Prostate gland (tissue), 2 donors: ENCODE measurements around the gene ANKRD44. TPM values are rescaled to one million over a fixed set of nuclear protein-coding genes. Genes with fewer than 3 reads are reported as not detected.

Experiments used
- DNase-seq: peaks from one replicate; pipeline ENCODE4 v3.0.0-alpha.2; 2019; ENCODE audit warnings: low spot score
- H3K27ac ChIP-seq, 2 donors: fragments of 200-600 bp; sonication (generic); 2 replicates each; pipeline ENCODE4 v1.5.1; 2017 to 2019
- H3K27me3 ChIP-seq: fragments of 200-600 bp; sonication (generic); replicated peaks from 2 replicates; pipeline ENCODE4 v1.5.1; 2019; ENCODE audit not compliant: insufficient read depth
- H3K36me3 ChIP-seq, 2 donors: fragments of 200-600 bp; sonication (generic); 1 replicate in 1 of 2; 2 replicates in 1 of 2; pipeline versions ENCODE4 v1.5.1 to v1.8.1; 2017 to 2019
- H3K4me1 ChIP-seq: fragments of 200-600 bp; sonication (generic); replicated peaks from 2 replicates; pipeline ENCODE4 v1.5.1; 2019
- H3K4me3 ChIP-seq, 2 donors: fragments of 200-600 bp; sonication (generic); 2 replicates each; pipeline ENCODE4 v1.5.1; 2017 to 2019
- H3K9me3 ChIP-seq: fragments of 200-600 bp; sonication (generic); 2 replicates; pipeline ENCODE4 v1.5.1; 2017
- POLR2A ChIP-seq: fragments of 450-650 bp; IDR thresholded peaks from one replicate; pipeline ENCODE4 v1.6.1; 2016; ENCODE audit warnings: antibody characterized with exemption, mild to moderate bottlenecking
- POLR2AphosphoS5 ChIP-seq: sonication (generic); formaldehyde crosslinking; IDR thresholded peaks from one replicate; pipeline ENCODE4 v1.6.1; 2017; ENCODE audit warnings: antibody characterized with exemption
- WGBS: methylation state at CpG from one replicate; pipeline ENCODE4 v1.1.5; 2018; 5-methylcytosine and 5-hydroxymethylcytosine counted together
- intact Hi-C: fragments of 100-400 bp; cut with DNase I; formaldehyde crosslinking; loops from one replicate; pipeline ENCODE4 v1.14.2; 2022
- total RNA-seq, 2 donors: library from RNA; depleted of rRNA; stranded (reverse); fragments of >200 nt; gene quantifications; one replicate each; pipeline ENCODE4 v1.1.0, GENCODE V29; 2016
- TF ChIP-seq, protein P1 (sequence below), 4 experiments: fragments of 200-600 bp in 2 of 4; fragments of 450-650 bp in 2 of 4; sonication (generic) in 2 of 4; IDR thresholded peaks; 1 replicate in 3 of 4; 2 replicates in 1 of 4; pipeline ENCODE4 v1.5.1; 2016 to 2019; ENCODE audit warnings: antibody characterized with exemption in 4 of 4, mild to moderate bottlenecking in 2 of 4, moderate library complexity in 2 of 4

The ANKRD44 gene
- total RNA-seq, 2 donors from 2014 or later: 6.0 to 11.2 TPM

DNA sequence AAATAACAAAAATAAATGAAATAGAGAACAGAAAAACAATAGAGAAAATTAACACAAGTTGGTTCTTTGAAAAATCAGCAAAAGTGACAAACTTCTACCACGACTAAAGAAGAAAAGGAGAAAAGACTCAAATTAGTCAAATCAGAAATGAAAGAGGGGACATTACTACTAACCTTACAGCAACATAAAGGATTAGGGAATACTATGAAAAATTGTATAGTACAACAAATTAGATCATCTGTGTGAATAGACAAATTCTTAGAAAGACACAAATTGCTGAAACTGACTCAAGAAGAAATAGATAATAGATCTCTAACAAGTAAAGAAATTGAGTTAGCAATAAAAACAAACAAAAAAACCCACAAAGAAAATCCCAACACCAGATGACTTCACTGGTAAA lies 335.6 kb downstream of the ANKRD44 start:
- no peak for DNase-seq
- TF ChIP-seq, protein P1, sequence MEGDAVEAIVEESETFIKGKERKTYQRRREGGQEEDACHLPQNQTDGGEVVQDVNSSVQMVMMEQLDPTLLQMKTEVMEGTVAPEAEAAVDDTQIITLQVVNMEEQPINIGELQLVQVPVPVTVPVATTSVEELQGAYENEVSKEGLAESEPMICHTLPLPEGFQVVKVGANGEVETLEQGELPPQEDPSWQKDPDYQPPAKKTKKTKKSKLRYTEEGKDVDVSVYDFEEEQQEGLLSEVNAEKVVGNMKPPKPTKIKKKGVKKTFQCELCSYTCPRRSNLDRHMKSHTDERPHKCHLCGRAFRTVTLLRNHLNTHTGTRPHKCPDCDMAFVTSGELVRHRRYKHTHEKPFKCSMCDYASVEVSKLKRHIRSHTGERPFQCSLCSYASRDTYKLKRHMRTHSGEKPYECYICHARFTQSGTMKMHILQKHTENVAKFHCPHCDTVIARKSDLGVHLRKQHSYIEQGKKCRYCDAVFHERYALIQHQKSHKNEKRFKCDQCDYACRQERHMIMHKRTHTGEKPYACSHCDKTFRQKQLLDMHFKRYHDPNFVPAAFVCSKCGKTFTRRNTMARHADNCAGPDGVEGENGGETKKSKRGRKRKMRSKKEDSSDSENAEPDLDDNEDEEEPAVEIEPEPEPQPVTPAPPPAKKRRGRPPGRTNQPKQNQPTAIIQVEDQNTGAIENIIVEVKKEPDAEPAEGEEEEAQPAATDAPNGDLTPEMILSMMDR (IDR thresholded peaks at IDR 0.05): no peak
- TF ChIP-seq POLR2AphosphoS5: no peak
- TF ChIP-seq POLR2A: no peak
- WGBS: 75% methylated on average over 1 of the region's 1 CpG
- Histone ChIP-seq H3K4me1 (no peaks in the 10 kb centered on the region), H3K9me3 (no peaks in the 10 kb centered on the region), H3K36me3 (no peaks in the 10 kb centered on the region), H3K27ac (no peak overlapping the region), H3K27me3 (no peaks in the 10 kb centered on the region), H3K4me3 (no peak overlapping the region)
- intact Hi-C loops: no loop called here

DNA sequence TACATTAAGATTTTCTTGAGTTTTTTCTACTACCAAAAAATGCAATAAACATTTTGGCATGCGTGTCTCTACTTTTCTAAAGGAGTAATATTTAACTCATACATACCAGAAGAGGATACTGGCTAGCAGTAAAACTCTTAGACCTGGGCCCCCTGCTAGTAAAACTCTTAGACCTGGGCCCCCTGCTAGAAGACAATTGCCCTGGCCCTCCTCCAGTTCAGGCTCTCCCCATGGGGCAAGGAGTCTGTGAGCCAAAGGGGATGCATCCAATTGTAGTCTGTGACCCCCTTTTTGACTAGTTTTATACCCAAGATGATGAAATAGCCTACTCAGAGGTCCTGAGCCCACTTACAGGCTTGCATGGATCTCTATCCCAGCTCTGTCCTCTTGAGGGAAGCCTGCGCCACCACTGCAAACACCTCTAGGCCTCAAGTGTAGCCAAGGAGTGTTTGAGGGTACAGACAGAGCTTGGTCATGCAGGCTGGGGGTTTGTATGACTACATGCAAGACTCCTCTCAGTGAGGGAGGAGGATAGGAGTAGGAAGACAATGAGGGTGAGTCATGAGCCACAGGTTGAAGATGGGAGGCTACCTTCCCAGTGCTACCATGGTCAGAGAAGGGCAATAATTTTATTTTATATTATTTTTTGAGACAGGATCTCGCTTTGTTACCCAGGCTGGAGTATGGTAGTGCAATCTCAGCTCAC lies 338.9 kb downstream of the ANKRD44 start:
- H3K27me3 ChIP-seq: no peaks in the 10 kb centered on the region
- H3K9me3 ChIP-seq: no peaks in the 10 kb centered on the region
- no peaks in the 10 kb centered on the region for H3K36me3 ChIP-seq
- intact Hi-C loops: no loop called here
- H3K27ac ChIP-seq: no peak overlapping the region
- 74% methylated on average over 3 of the region's 3 CpGs for WGBS
- TF ChIP-seq, protein P1 (IDR thresholded peaks at IDR 0.05): no peak
- no peak for TF ChIP-seq POLR2A
- TF ChIP-seq POLR2AphosphoS5: no peak
- DNase-seq: no peak
- no peaks in the 10 kb centered on the region for H3K4me1 ChIP-seq
- no peak overlapping the region for H3K4me3 ChIP-seq

DNA sequence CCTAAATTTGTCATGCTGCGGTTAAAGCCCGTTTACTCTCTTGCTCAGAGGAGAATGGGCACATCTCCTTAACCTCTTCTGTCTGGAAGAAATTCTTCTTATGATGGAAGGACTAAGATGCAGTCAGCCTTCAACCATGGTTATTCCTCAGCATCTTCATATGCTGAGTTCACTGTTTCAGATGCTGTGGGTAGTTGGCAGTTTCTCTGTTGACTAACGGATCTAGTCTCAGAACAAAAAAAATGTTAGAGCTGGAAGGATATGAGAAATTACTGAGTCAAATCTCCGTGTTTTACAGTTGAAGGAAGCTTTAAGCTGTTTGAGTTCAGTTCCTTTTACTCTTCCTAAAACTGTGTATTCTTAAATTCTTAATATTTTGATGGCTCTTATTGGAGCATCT lies 340.5 kb downstream of the ANKRD44 start:
- Histone ChIP-seq H3K27me3 (no peaks in the 10 kb centered on the region), H3K4me3 (no peak overlapping the region), H3K9me3 (no peaks in the 10 kb centered on the region), H3K27ac (no peak overlapping the region), H3K4me1 (no peaks in the 10 kb centered on the region), H3K36me3 (no peaks in the 10 kb centered on the region)
- DNase-seq: no peak
- TF ChIP-seq POLR2AphosphoS5 (no peak), POLR2A (no peak)
- TF ChIP-seq, protein P1 (IDR thresholded peaks at IDR 0.05): no peak
- intact Hi-C loops: no loop called here
- 66% methylated on average over 4 of the region's 4 CpGs for WGBS

DNA sequence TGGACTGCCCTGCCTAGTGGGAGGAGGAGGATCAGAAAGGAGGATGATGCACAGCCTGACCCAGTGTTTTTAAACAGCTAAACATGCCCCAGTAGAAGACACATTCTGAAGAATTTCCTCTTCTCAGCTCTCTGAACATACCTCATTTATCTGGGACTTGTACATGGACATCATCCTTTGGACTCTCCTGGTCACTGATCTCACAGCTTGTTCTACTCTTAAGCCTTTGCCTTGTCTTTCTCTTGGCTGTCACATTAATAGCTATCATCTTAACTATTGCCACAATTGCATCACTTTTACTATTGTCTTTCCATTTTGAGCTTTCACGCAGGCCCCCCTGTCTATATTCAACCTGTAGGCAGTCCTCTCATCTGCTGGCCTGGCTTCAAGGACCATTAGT lies 342.1 kb downstream of the ANKRD44 start:
- H3K27me3 ChIP-seq: no peaks in the 10 kb centered on the region
- intact Hi-C loops: no loop called here
- H3K36me3 ChIP-seq: no peaks in the 10 kb centered on the region
- TF ChIP-seq POLR2AphosphoS5 (no peak), POLR2A (no peak)
- TF ChIP-seq, protein P1 (IDR thresholded peaks at IDR 0.05): no peak
- no peak overlapping the region for H3K27ac ChIP-seq
- DNase-seq: no peak
- H3K9me3 ChIP-seq: no peaks in the 10 kb centered on the region
- H3K4me1 ChIP-seq: no peaks in the 10 kb centered on the region
- H3K4me3 ChIP-seq: no peak overlapping the region
- WGBS: 95% methylated on average over 1 of the region's 1 CpG

DNA sequence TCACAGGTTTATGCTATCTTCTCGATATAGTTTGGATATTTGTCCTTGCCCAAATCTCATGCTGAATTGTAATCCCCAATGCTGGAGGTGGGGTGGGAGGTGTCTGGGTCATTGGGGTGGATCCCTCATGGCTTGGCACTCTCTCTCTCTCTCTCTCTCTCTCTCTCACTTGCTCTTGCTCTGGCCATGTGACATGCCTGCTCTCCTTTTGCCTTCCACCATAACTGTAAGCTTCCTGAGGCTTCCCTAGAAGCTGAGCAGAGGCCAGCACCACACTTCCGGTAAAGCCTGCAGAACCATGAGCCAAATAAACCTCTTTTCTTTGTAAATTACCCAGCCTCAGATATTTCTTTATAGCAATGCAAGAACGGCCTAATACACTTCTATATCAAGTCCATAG lies 342.8 kb downstream of the ANKRD44 start:
- Histone ChIP-seq H3K36me3 (no peaks in the 10 kb centered on the region), H3K27ac (no peak overlapping the region), H3K27me3 (no peaks in the 10 kb centered on the region), H3K9me3 (no peaks in the 10 kb centered on the region), H3K4me3 (no peak overlapping the region), H3K4me1 (no peaks in the 10 kb centered on the region)
- 87% methylated on average over 3 of the region's 3 CpGs for WGBS
- TF ChIP-seq POLR2A: no peak
- no peak for TF ChIP-seq POLR2AphosphoS5
- TF ChIP-seq, protein P1 (IDR thresholded peaks at IDR 0.05): no peak
- intact Hi-C loops: no loop called here
- no peak for DNase-seq
